ENCODE results near the gene LGALS4.
A peak's percentile ranks its signal among the peaks of the same experiment; 100 is the strongest.
"Not testable (repeated sequence)": the region's sequence is repeated elsewhere in the genome, so short reads cannot be mapped to it uniquely, and the experiment has no call there.

The LGALS4 gene

GRCh38 chr19:38770228-38770948 lies 42.4 kb downstream of the LGALS4 start:
- not testable (repeated sequence) for DNase-seq (ENCODE audit: low spot score)

GRCh38 chr19:38769635-38770211 lies 43.0 kb downstream of the LGALS4 start:
- peak; percentile 88 for DNase-seq (ENCODE audit: low spot score)

- no peak for DNase-seq (ENCODE audit: low spot score)
Observed at GRCh38 chr19:38766276-38767047, 46.3 kb downstream of the LGALS4 start.

- DNase-seq (ENCODE audit: low spot score) = no peak
Observed at GRCh38 chr19:38765214-38765613, 47.5 kb downstream of the LGALS4 start.

- DNase-seq (ENCODE audit: low spot score) = no peak
Observed at GRCh38 chr19:38763795-38764220, 48.9 kb downstream of the LGALS4 start.

GRCh38 chr19:38761884-38762389 lies 50.8 kb downstream of the LGALS4 start:
- DNase-seq (ENCODE audit: low spot score) = not testable (repeated sequence)

GRCh38 chr19:38760805-38761517 lies 51.8 kb downstream of the LGALS4 start:
- DNase-seq (ENCODE audit: low spot score) = not testable (repeated sequence)

- DNase-seq (ENCODE audit: low spot score) = no peak
Observed at GRCh38 chr19:38759590-38760003, 53.1 kb downstream of the LGALS4 start.

GRCh38 chr19:38754196-38754595 lies 58.5 kb downstream of the LGALS4 start:
- not testable (repeated sequence) for DNase-seq (ENCODE audit: low spot score)

- not testable (repeated sequence) for DNase-seq (ENCODE audit: low spot score)
Observed at GRCh38 chr19:38753783-38754182, 59.0 kb downstream of the LGALS4 start.
